Prostate gland (tissue), 2 donors: ENCODE data around the gene LCN9.

ENCODE experiments used
- CTCF ChIP-seq, 4 experiments: fragments of 200-600 bp in 2 of 4; fragments of 450-650 bp in 2 of 4; sonication (generic) in 2 of 4; IDR thresholded peaks; 1 replicate in 3 of 4; 2 replicates in 1 of 4; pipeline ENCODE4 v1.5.1; 2016 to 2019; ENCODE audit warnings: antibody characterized with exemption in 4 of 4, mild to moderate bottlenecking in 2 of 4, moderate library complexity in 2 of 4
- POLR2A ChIP-seq: fragments of 450-650 bp; IDR thresholded peaks from one replicate; pipeline ENCODE4 v1.6.1; 2016; ENCODE audit warnings: antibody characterized with exemption, mild to moderate bottlenecking
- POLR2AphosphoS5 ChIP-seq: sonication (generic); formaldehyde crosslinking; IDR thresholded peaks from one replicate; pipeline ENCODE4 v1.6.1; 2017; ENCODE audit warnings: antibody characterized with exemption

- TF ChIP-seq POLR2A (no peak), CTCF (IDR thresholded peaks at IDR 0.05) (no peak), POLR2AphosphoS5 (no peak)
Measured at GRCh38 chr9:135657416-135657815, 5.7 kb upstream of the LCN9 start.
